Osteoblast (primary cell): Measurements from ENCODE around the gene SLC25A21. TPM values are rescaled to one million over a fixed set of nuclear protein-coding genes. Genes with fewer than 3 reads are reported as not detected.

Experiments
- DNase-seq: peaks from one replicate; pipeline ENCODE4 v3.0.0; 2011; ENCODE audit warnings: low spot score, mixed read lengths; ENCODE audit not compliant: insufficient read length; ENCODE audit errors: missing footprints
- H2AFZ ChIP-seq: 2 replicates; pipeline ENCODE4 v1.6.0; 2011; ENCODE audit warnings: mild to moderate bottlenecking, low read length
- H3K27ac ChIP-seq: 2 replicates; pipeline ENCODE4 v1.5.1; 2011; ENCODE audit warnings: mild to moderate bottlenecking, low read depth, low read length, moderate library complexity
- H3K27me3 ChIP-seq: 2 replicates; pipeline ENCODE4 v1.6.0; 2012; ENCODE audit warnings: mild to moderate bottlenecking, control low read depth, inconsistent platforms, low read length, moderate library complexity; ENCODE audit not compliant: insufficient read depth
- H3K36me3 ChIP-seq: 2 replicates; pipeline ENCODE4 v1.5.1; 2011; ENCODE audit warnings: mild to moderate bottlenecking, low read length, control low read depth, moderate library complexity; ENCODE audit not compliant: insufficient read depth
- H3K4me1 ChIP-seq: 2 replicates; pipeline ENCODE4 v1.5.1; 2011; ENCODE audit warnings: mild to moderate bottlenecking, low read length, control low read depth, moderate library complexity; ENCODE audit not compliant: insufficient read depth
- H3K4me2 ChIP-seq: 2 replicates; pipeline ENCODE4 v1.6.0; 2011; ENCODE audit warnings: mild to moderate bottlenecking, low read length; ENCODE audit not compliant: insufficient read depth
- H3K4me3 ChIP-seq: fragments of 200-600 bp; sonication (generic); 3 replicates; pipeline ENCODE4 v1.5.1; 2012; ENCODE audit warnings: mild to moderate bottlenecking, low read length, inconsistent platforms; ENCODE audit not compliant: insufficient read depth
- H3K79me2 ChIP-seq: 2 replicates; pipeline ENCODE4 v1.6.0; 2012; ENCODE audit warnings: mild to moderate bottlenecking, low read length, control low read depth, inconsistent platforms; ENCODE audit not compliant: insufficient read depth
- H3K9me3 ChIP-seq: 2 replicates; pipeline ENCODE4 v1.5.1; 2011; ENCODE audit warnings: low read depth, low read length, control low read depth
- H4K20me1 ChIP-seq: 2 replicates; pipeline ENCODE4 v1.6.0; 2012; ENCODE audit warnings: mild to moderate bottlenecking, low read length, control low read depth; ENCODE audit not compliant: insufficient read depth
- total RNA-seq: library from RNA; depleted of rRNA; stranded (reverse); fragments of >200 nt; gene quantifications from 2 replicates; pipeline ENCODE4 v1.2.3, GENCODE V29; 2012
- TF ChIP-seq, protein P1 (sequence below): IDR thresholded peaks from 2 replicates; pipeline ENCODE4 v1.5.1; 2011; ENCODE audit warnings: mild to moderate bottlenecking, low read depth, low read length, moderate library complexity; ENCODE audit errors: extremely low read depth

Gene SLC25A21
- total RNA-seq, 1 donor = 0.72 TPM

DNA sequence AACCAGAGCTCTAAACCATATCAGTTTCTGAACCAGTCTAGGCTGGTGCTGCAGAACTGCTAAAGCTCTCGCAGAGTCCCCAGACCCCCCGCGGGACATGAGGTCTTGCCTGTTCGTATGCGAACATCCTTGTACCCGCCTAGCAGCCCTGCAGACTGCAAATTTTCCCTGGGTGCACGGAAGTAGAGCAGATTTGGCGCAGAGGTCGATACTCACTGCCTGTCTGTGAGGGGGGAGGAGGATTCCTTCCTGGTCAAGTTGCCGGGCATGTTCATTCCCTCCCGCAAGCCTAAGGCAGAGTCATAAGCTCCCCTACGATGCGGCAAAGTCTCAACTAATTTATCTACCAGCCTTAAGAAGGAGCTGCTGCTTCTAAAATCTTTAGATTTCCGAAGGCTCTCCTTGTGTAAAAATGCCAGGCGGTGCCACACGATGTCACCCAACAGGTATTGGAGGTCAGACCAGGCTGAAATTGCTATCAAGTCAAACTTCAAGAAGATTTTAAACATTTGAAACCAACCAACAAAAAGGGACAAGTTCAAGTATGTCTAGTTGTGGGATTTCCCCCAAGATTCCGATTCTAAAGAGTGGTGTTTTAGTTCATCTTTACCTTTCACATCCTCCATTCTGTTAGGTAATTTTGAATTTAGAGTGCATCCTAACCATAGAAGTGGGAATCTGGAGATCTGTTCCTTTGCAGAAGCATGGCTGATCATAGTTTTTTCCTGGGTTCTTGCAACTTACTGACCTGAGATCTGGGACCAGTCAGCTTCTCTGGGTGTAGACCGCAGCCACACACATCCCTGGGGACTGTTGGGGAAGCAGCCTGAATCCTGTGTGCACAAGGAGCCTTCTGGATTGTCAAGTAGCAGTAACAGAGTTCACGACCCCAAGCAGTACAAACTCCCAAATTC lies 512.3 kb downstream of the SLC25A21 start:
- Histone ChIP-seq H3K9me3 (no peaks in the 10 kb centered on the region), H3K79me2 (no peaks in the 10 kb centered on the region), H3K36me3 (no peaks in the 10 kb centered on the region), H3K27me3 (peaks cover 83% of the 10 kb centered on the region), H3K4me2 (no peak overlapping the region), H3K4me1 (peaks cover 12% of the 10 kb centered on the region), H2AFZ (no peak overlapping the region), H3K4me3 (no peak overlapping the region), H3K27ac (no peak overlapping the region), H4K20me1 (no peaks in the 10 kb centered on the region)
- DNase-seq = peak; percentile 74
- TF ChIP-seq, protein P1, sequence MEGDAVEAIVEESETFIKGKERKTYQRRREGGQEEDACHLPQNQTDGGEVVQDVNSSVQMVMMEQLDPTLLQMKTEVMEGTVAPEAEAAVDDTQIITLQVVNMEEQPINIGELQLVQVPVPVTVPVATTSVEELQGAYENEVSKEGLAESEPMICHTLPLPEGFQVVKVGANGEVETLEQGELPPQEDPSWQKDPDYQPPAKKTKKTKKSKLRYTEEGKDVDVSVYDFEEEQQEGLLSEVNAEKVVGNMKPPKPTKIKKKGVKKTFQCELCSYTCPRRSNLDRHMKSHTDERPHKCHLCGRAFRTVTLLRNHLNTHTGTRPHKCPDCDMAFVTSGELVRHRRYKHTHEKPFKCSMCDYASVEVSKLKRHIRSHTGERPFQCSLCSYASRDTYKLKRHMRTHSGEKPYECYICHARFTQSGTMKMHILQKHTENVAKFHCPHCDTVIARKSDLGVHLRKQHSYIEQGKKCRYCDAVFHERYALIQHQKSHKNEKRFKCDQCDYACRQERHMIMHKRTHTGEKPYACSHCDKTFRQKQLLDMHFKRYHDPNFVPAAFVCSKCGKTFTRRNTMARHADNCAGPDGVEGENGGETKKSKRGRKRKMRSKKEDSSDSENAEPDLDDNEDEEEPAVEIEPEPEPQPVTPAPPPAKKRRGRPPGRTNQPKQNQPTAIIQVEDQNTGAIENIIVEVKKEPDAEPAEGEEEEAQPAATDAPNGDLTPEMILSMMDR = no peak

DNA sequence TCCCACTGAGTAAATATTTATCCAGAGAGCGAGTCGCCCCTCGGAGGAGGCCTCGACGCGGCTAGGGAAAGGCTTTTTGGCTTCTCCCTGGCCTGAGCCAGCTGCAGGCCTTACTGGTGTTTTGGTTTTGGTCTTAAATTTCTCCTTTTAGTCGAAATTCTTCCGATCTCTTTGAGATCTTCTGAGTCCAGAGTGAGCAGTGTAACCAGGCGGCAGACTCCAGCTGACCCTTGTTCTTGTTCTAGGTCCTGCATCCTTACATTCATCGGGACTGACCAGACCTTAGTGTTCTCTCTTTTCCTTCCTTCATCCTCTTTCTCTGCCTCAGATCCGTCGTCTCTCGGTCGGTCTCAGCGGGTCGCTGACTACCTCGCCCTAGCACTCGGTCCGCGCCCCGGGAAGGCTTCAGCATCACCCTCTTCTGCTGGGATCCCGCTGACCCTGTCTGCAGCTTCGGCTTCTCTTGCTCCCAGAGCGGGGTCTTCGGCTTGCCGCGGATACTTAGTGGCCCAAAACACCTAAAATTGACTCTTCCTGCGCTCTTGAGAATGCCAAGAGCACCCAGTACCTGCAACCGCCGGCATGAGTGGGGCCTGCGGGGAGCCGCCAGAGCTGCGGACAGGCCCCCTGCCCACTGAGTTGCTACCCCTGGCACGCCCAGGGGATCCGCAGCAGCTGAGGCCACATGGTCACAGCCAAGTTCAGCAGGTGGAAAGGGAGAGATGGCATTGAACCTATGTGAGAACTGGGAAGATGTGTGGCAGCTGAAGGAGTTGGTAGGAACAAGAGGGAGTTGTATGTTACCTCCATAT lies 513.2 kb downstream of the SLC25A21 start:
- Histone ChIP-seq H3K27ac (no peak overlapping the region), H4K20me1 (no peaks in the 10 kb centered on the region), H3K9me3 (no peaks in the 10 kb centered on the region), H3K4me1 (peaks cover 12% of the 10 kb centered on the region), H3K27me3 (peaks cover 92% of the 10 kb centered on the region), H2AFZ (no peak overlapping the region), H3K4me2 (no peak overlapping the region), H3K36me3 (no peaks in the 10 kb centered on the region), H3K4me3 (no peak overlapping the region), H3K79me2 (no peaks in the 10 kb centered on the region)
- TF ChIP-seq, protein P1 = no peak
- DNase-seq = peak; percentile 66

DNA sequence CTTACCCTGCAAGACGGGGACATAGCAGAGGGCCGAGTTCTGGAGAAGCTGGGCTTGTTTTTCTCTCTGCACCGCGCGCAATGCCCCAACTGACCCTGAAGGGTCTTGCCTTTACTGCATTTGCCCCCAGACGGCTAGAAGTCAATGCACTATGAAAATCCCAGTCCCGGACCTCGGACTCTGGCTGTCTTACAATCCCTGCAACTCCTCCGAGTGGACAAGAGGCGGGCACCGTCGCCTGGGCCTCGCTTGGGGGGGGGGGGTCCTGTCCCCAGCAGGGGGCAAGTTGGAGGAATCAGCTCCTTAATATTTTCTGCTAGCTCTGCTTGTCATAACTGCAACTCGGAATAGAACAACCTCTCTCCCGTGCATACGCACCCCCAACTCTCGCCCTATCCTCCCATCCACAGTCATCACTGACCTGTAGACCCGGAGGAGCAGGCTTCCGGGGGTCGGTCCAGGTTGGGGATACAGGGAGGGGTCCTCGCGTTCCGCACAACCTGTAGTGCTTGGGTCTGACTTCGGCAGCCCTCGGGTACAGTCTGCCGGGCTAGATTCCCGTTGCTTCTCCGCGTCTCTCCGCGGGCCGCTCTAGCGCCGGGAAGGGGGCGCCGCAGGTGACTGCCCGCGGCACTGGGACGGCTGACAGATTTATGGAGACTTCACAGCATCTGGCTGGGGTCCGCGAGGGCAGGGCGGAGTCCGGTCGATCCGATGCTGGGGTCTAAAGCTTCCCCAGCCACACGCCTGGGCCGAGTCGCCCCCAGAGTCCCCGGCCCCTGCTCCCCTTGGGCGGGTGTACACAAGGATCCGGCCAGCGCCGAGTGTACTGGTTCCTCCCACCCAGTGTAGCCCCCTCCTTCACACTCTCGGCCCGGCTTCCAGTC lies 514.0 kb downstream of the SLC25A21 start:
- no peaks in the 10 kb centered on the region for H4K20me1 ChIP-seq
- peak; percentile 68 for DNase-seq
- H3K9me3 ChIP-seq = no peaks in the 10 kb centered on the region
- H3K4me1 ChIP-seq = peaks cover 10% of the 10 kb centered on the region
- H3K4me2 ChIP-seq = no peak overlapping the region
- H3K36me3 ChIP-seq = no peaks in the 10 kb centered on the region
- TF ChIP-seq, protein P1 = no peak
- peaks cover 95% of the 10 kb centered on the region for H3K27me3 ChIP-seq
- no peak overlapping the region for H3K27ac ChIP-seq
- no peak overlapping the region for H2AFZ ChIP-seq
- H3K4me3 ChIP-seq = no peak overlapping the region
- no peaks in the 10 kb centered on the region for H3K79me2 ChIP-seq
